Karpas-422 (cell line): ENCODE data around the gene IL17RD. TPM values are rescaled to one million over a fixed set of nuclear protein-coding genes. Genes with fewer than 3 reads are reported as not detected.

Experiments used
- DNase-seq: peaks from one replicate; pipeline ENCODE4 v3.0.0-alpha.2; 2015
- H2AFZ ChIP-seq: fragments of 200-600 bp; sonication (generic); 2 replicates; pipeline ENCODE4 v1.6.1; 2014; ENCODE audit warnings: antibody characterized with exemption, low read length, mixed read lengths
- H3K27ac ChIP-seq: fragments of 200-600 bp; sonication (generic); 2 replicates; pipeline ENCODE4 v1.5.1; 2014; ENCODE audit warnings: mild to moderate bottlenecking, low read length, moderate library complexity
- H3K27me3 ChIP-seq: fragments of 200-600 bp; sonication (generic); 2 replicates; pipeline ENCODE4 v1.6.1; 2014; ENCODE audit warnings: low read length, mixed read lengths
- H3K36me3 ChIP-seq: fragments of 200-600 bp; sonication (generic); 2 replicates; pipeline ENCODE4 v1.6.1; 2014; ENCODE audit warnings: low read length, mixed read lengths; ENCODE audit not compliant: insufficient read depth
- H3K4me1 ChIP-seq: fragments of 200-600 bp; sonication (generic); 2 replicates; pipeline ENCODE4 v1.6.1; 2014; ENCODE audit warnings: mild to moderate bottlenecking, low read length, mixed read lengths
- H3K4me2 ChIP-seq: fragments of 200-600 bp; sonication (generic); 2 replicates; pipeline ENCODE4 v1.6.1; 2014; ENCODE audit warnings: low read length, low read depth, mild to moderate bottlenecking; ENCODE audit not compliant: poor library complexity, severe bottlenecking
- H3K4me3 ChIP-seq: fragments of 200-600 bp; sonication (generic); 2 replicates; pipeline ENCODE4 v1.5.1; 2014; ENCODE audit warnings: mild to moderate bottlenecking, antibody characterized with exemption, low read length, mixed read lengths
- H3K79me2 ChIP-seq: fragments of 200-600 bp; sonication (generic); 2 replicates; pipeline ENCODE4 v1.6.1; 2014; ENCODE audit warnings: mild to moderate bottlenecking, low read length, mixed read lengths
- H3K9ac ChIP-seq: fragments of 200-600 bp; sonication (generic); 2 replicates; pipeline ENCODE4 v1.6.0; 2014; ENCODE audit warnings: low read length
- H3K9me2 ChIP-seq: fragments of 200-600 bp; sonication (generic), shearing (Covaris generic); replicated peaks from 2 replicates; pipeline ENCODE4 v1.6.0; 2014; ENCODE audit warnings: mild to moderate bottlenecking, low read length, moderate library complexity; ENCODE audit not compliant: insufficient read depth
- H3K9me3 ChIP-seq: fragments of 300-700, 200-600 bp; sonication (generic); 2 replicates; pipeline ENCODE4 v1.6.1; 2014; ENCODE audit warnings: low read length, mixed read lengths
- H4K20me1 ChIP-seq: fragments of 200-600 bp; sonication (generic); 2 replicates; pipeline ENCODE4 v1.6.1; 2014; ENCODE audit warnings: mild to moderate bottlenecking, antibody characterized with exemption, low read length, low read depth; ENCODE audit not compliant: insufficient read depth
- total RNA-seq: library from RNA; depleted of rRNA; stranded (reverse); fragments of >200 nt; shearing (Covaris generic); gene quantifications from 2 replicates; pipeline ENCODE4 v1.2.3, GENCODE V29; 2014; ENCODE audit warnings: low replicate concordance

The IL17RD gene
- total RNA-seq, 1 experiment from 2014 or later: 1.2 TPM

DNA sequence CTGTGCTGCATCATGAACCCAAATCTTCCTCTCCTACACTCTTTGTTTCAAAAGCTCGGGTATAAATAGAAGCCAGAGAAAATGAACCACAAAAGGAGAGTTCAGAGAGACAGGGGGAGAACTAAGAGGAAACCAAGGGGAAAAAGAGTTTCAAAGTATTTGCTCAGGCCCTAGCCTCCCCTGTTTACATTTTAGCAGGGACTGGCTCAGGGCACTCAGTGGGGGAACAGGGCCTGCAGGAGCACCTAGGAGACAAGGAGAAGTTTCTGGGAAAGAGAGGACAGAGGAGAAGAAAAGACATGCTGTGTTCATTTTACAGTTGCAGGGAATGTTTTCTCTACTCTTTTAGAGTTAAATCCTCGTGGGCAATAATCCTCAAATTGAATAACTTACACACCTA is 8.5 kb upstream of the IL17RD start:
- Histone ChIP-seq H3K79me2 (no peaks in the 10 kb centered on the region), H3K4me1 (peaks cover 19% of the 10 kb centered on the region), H3K36me3 (no peaks in the 10 kb centered on the region), H3K4me3 (no peak overlapping the region), H4K20me1 (no peaks in the 10 kb centered on the region), H3K9me2 (no peaks in the 10 kb centered on the region), H3K9me3 (no peaks in the 10 kb centered on the region), H3K4me2 (no peak overlapping the region), H3K27ac (no peak overlapping the region), H3K9ac (no peak overlapping the region), H2AFZ (no peak overlapping the region), H3K27me3 (no peaks in the 10 kb centered on the region)
- DNase-seq: no peak

DNA sequence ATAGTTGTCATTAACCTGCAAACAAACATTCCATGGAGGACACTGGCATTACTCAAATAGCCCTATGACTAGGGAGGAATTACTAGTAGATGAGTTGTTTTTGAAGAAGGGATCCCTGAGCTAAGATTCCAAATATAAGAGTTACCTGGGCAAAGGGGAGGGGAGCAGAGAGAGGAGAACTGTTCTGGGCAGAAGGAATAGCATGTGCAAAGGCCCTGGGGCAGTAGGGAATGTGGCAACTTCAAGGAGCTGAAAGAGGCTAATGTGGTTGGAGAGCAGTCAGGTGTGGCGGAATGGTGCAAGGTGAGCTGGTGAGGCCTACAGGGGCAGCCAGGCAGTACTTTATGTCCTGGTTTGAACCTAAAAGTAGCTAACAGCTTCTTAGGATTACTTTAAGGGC is 5.8 kb upstream of the IL17RD start:
- Histone ChIP-seq H3K9ac (no peak overlapping the region), H3K36me3 (no peaks in the 10 kb centered on the region), H3K79me2 (no peaks in the 10 kb centered on the region), H3K4me1 (peaks cover 19% of the 10 kb centered on the region), H3K4me2 (peak overlapping the region; percentile 70), H3K27ac (no peak overlapping the region), H3K9me3 (no peaks in the 10 kb centered on the region), H4K20me1 (no peaks in the 10 kb centered on the region), H3K27me3 (no peaks in the 10 kb centered on the region), H3K9me2 (no peaks in the 10 kb centered on the region), H2AFZ (no peak overlapping the region), H3K4me3 (no peak overlapping the region)
- DNase-seq: no peak

DNA sequence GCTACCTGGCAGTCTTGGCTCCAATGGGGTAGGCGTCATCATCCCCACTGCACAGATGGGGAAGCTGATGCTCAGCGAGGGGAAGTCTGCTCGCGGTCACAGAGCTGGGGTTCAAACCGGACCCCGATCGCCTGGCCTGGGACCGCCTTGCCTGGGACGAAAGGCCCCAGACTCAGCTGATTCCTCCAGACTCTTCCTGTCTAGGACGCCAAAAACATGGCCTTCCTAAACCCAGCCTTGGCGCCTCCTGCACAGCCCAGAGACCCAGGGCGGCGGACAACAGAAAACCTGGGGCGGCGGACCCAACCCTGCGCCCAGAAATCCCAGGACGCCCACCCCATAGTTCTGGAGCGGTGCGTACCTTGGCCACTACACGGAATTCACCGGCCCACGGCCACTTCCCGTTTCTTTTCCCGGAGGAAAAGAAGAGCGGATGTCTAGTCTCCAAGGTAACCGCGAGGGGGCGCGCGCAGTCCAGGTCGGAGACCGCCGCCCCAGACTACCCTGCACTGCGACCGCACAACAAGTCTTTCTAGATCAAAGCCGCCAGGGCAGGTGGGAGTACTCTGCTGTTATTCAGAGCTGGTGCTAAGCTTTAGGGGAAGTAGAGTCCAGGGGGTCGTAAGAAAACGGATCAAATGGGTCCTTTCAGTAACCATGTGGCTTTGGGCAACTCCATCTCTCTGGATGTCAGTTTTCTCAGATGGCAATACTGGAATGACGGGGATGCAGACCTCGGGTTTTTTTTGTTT is 4.9 kb upstream of the IL17RD start:
- Histone ChIP-seq H3K27ac (no peak overlapping the region), H3K9ac (peak overlapping the region; percentile 58), H3K9me2 (no peaks in the 10 kb centered on the region), H3K4me3 (peak overlapping the region; percentile 63), H3K4me1 (peaks cover 16% of the 10 kb centered on the region), H2AFZ (peak overlapping the region; percentile 62), H3K4me2 (peak overlapping the region; percentile 70), H3K27me3 (no peaks in the 10 kb centered on the region), H3K36me3 (no peaks in the 10 kb centered on the region), H3K79me2 (no peaks in the 10 kb centered on the region), H3K9me3 (no peaks in the 10 kb centered on the region), H4K20me1 (no peaks in the 10 kb centered on the region)
- peak; percentile 88 for DNase-seq

DNA sequence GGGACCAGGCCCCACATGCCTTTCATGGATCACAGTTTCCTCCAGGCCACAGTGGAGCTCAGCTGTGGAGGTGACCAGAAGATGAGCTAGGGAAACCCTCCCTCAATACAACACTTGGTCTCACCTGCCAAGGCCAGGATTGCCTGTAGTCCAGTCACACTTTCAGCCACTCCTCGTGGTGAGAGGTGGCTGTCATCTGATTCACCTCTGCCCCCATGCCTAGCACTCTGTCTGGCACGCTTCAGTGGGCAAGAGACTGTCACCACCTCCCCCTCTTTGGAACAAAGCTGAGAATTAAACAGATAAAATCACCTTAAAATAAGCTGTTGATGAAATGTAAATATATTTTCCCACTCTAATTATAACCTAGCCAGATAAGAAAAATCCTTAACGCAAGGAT is 4.0 kb upstream of the IL17RD start:
- no peaks in the 10 kb centered on the region for H3K79me2 ChIP-seq
- no peak for DNase-seq
- no peaks in the 10 kb centered on the region for H3K36me3 ChIP-seq

GRCh38 chr3:57168151-57168550 is 3.0 kb upstream of the IL17RD start:
- Histone ChIP-seq H3K4me2 (no peak overlapping the region), H3K9me3 (no peaks in the 10 kb centered on the region), H2AFZ (no peak overlapping the region), H3K4me3 (no peak overlapping the region), H3K27ac (no peak overlapping the region), H3K4me1 (peaks cover 14% of the 10 kb centered on the region), H3K27me3 (no peaks in the 10 kb centered on the region), H3K9me2 (no peaks in the 10 kb centered on the region), H3K9ac (no peak overlapping the region), H4K20me1 (no peaks in the 10 kb centered on the region), H3K36me3 (no peaks in the 10 kb centered on the region), H3K79me2 (no peaks in the 10 kb centered on the region)
- DNase-seq: no peak

More for the DNA sequence above, 4.0 kb upstream of the IL17RD start:
- H4K20me1 ChIP-seq: no peaks in the 10 kb centered on the region
- no peak overlapping the region for H3K27ac ChIP-seq
- H3K4me2 ChIP-seq: peak overlapping the region; percentile 70
- H3K9ac ChIP-seq: no peak overlapping the region
- H2AFZ ChIP-seq: no peak overlapping the region
- no peaks in the 10 kb centered on the region for H3K9me2 ChIP-seq
- no peak overlapping the region for H3K4me3 ChIP-seq
- H3K9me3 ChIP-seq: no peaks in the 10 kb centered on the region
- H3K27me3 ChIP-seq: no peaks in the 10 kb centered on the region
- H3K4me1 ChIP-seq: peaks cover 14% of the 10 kb centered on the region

- H3K79me2 ChIP-seq: no peaks in the 10 kb centered on the region
- H3K27me3 ChIP-seq: no peaks in the 10 kb centered on the region
These were observed 1.5 kb upstream of the IL17RD start for GRCh38 chr3:57166660-57167059.

DNA sequence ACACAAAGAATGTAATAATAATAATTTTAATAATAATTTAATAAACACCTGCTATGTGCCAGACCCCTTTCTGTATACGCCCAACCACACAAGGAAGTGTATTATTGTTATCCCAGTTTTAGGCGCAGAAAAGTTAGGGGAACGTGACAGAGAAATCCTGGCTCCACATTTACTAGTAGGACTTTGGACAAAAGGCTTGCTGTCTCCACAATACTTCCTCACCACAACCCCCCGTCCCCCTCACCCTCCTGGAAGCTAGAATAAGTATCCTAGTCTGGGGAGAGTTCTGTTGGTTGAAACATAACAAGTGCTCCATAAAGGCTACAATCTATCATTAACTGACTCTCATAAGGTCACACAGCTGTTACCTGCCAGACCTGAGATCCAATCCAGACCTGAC is 488 bp upstream of the IL17RD start:
- H3K4me2 ChIP-seq: no peak overlapping the region
- no peaks in the 10 kb centered on the region for H3K9me2 ChIP-seq
- DNase-seq: no peak
- H3K36me3 ChIP-seq: no peaks in the 10 kb centered on the region
- H3K27me3 ChIP-seq: no peaks in the 10 kb centered on the region
- no peak overlapping the region for H3K9ac ChIP-seq
- no peaks in the 10 kb centered on the region for H3K79me2 ChIP-seq
- no peak overlapping the region for H2AFZ ChIP-seq
- H3K4me3 ChIP-seq: no peak overlapping the region
- peaks cover 25% of the 10 kb centered on the region for H3K4me1 ChIP-seq
- H3K9me3 ChIP-seq: no peaks in the 10 kb centered on the region
- no peak overlapping the region for H3K27ac ChIP-seq
- H4K20me1 ChIP-seq: no peaks in the 10 kb centered on the region

More at GRCh38 chr3:57166660-57167059, 1.5 kb upstream of the IL17RD start:
- Histone ChIP-seq H3K9ac (no peak overlapping the region), H4K20me1 (no peaks in the 10 kb centered on the region), H3K4me1 (peaks cover 24% of the 10 kb centered on the region), H3K4me2 (no peak overlapping the region), H3K27ac (no peak overlapping the region), H3K4me3 (no peak overlapping the region), H3K9me3 (no peaks in the 10 kb centered on the region), H2AFZ (no peak overlapping the region), H3K36me3 (no peaks in the 10 kb centered on the region), H3K9me2 (no peaks in the 10 kb centered on the region)
- DNase-seq: no peak

DNA sequence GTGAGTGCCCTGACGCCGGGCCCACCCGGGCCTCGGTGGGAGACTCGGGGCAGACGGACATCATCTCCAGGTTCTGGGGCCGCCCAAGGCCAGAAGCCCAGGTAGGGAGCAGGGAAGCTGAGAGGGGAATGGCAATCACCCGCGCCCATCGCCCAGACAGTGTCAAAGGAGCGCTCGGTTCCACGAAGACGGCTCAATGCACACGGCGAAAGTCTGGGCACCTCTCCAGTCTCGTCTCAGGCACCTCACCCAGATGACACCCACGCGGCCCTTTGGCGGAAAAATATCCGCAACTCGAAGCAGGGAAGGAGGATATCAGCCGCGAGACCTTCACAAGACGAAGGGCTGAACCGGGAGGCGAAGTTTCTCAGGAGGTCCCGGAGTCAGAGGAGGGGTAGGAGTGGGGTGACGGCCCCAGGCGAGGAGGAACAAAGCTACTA is 916 bp downstream of the IL17RD start:
- Histone ChIP-seq H3K36me3 (no peaks in the 10 kb centered on the region), H3K4me2 (peak overlapping the region; percentile 57), H3K27me3 (no peaks in the 10 kb centered on the region), H4K20me1 (no peaks in the 10 kb centered on the region), H2AFZ (no peak overlapping the region), H3K27ac (no peak overlapping the region), H3K9ac (no peak overlapping the region), H3K9me3 (no peaks in the 10 kb centered on the region), H3K9me2 (no peaks in the 10 kb centered on the region), H3K79me2 (no peaks in the 10 kb centered on the region), H3K4me1 (peaks cover 14% of the 10 kb centered on the region), H3K4me3 (no peak overlapping the region)
- no peak for DNase-seq
